HG03175 (cell line): Measurements from ENCODE around the gene KCNQ1.
"Not testable (repeated sequence)": the region's sequence is repeated elsewhere in the genome, so short reads cannot be mapped to it uniquely, and the experiment has no call there.

Source experiments
- ATAC-seq: cut with Tn5 transposase; IDR thresholded peaks from one replicate; pipeline ENCODE4 v1.9.1; 2021; ENCODE audit warnings: mild to moderate bottlenecking, moderate library complexity; ENCODE audit not compliant: unreplicated experiment

KCNQ1 gene

DNA sequence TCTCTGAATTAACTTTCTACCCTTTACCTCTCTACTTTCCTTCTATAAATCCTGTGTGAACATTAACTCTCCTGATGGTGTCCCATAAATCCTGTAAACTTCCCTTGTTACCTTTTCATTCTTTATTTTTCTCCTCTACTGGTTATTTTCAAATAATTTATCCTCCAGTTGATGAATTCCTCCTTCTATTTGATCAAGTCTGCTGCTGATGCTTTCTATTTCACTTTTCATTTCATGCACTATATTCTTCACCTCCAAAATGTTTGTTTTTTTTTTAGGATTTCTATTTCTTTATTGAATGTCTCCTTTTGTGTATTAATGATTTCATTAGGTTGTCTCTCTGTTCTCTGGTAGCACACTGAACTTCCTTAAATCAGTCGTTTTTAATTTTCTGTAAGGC, 186.4 kb downstream of the KCNQ1 start:
- ATAC-seq, result no peak

DNA sequence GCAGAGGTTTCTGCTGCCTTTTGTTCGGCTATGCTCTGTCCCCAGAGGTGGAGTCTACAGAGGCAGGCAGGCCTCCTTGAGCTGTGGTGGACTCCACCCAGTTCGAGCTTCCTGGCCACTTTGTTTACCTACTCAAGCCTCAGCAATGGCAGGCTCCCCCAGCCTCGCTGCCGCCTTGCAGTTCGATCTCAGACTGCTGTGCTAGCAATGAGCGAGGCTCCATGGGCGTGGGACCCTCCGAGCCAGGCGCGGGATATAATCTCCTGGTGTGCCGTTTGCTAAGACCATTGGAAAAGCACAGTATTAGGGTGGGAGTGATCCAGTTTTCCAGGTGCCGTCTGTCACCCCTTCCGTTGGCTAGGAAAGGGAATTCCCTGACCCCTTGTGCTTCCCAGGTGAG, 195.0 kb downstream of the KCNQ1 start:
- not testable (repeated sequence) for ATAC-seq

DNA sequence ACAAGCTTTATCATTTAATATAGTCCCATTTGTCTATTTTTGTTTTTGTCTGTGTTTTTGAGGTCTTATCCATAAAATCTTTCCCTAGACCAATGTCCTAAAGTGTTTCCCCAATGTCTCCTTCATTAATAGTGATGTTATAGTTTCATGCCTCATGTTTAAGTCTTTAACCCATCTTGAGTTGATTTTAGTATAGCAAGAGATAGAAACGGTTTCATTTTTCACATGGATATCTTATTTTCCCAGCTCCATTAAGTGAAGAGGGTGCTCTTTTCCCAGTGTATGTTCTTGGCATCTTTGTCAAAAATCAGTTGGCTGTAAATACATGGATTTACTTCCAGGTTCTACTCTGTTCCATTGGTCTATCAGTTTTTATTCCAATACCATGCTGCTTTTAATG, 196.8 kb downstream of the KCNQ1 start:
- no peak for ATAC-seq

DNA sequence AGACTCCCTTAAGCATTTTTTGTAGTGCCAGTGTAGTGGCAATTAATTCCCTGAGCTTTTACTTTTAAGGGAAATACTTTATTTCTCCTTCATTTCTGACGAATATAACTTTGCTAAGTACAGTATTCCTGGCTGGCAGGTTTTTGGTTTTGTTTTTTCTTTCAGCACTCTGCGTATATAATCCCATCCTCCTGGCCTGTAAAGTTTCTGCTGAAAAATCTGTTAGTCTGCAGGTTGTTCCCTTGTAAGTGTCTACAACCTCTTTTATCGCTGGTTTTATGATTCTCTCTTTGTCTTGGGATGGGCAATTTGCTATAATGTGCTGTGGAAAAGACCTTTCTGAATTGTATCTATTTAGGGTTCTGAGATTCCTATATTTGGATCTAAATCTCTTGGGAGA, 198.9 kb downstream of the KCNQ1 start:
- ATAC-seq, result no peak

DNA sequence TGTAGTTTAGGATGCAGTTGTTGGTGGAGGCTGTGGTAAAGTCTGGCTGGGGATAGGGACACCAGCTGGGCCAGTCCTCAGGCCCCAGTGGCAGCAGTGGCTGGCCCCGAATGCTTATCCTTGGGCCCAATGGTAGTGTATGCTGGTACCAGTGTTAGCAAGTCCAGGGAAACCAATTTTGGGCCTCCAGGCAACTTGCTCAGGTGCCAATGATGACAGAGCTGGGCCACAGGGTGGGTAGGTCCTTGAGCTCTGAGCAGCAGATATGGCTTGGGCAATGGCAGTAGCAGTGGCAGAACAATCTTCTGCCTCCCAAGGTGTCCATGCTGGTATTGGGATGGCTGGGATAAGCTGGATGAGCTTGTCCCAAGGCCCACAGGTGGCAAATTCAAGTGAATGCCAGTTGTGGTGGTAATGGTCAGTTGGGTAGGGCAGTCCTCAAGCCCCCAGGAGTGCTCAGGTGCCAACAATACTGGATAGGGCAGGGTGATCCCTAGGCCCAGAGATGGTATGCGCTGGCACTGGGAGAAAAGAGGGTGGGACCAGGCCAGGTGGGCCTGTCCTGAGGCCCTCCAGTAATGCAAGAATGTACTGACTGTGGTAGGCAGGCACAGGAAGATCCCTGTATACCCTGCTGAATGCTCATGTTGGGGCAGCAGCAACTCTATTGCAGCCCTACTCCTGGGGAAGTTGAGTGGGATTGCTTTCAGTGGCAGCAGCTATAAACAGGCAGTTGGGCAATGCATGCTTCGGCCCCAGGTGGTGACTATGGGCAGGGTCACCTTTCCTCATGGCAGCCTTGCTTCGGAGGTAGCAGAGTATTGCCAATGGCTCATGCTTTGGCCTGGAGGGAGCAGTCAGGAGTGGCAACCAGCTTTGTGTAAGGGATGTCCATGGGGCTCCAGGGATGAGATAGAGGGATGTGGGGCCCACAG, 200.3 kb downstream of the KCNQ1 start:
- no peak for ATAC-seq

DNA sequence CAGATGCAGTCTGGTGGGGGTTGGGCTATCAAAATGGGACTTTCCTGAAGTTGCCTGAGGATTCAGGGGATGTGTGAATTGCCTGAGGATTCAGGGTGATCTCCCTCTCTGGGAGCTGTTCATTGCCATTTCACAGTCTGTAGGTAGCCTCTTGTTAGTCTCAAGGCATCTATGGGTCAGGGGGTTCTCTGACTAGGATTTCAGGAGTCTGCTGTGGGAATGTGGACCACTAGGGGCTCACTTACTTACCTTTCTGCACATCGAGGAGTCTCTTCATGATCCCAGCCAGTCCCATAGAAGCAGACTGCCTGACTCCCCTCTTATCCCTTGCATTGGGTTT, 200.9 kb downstream of the KCNQ1 start:
- no peak for ATAC-seq

DNA sequence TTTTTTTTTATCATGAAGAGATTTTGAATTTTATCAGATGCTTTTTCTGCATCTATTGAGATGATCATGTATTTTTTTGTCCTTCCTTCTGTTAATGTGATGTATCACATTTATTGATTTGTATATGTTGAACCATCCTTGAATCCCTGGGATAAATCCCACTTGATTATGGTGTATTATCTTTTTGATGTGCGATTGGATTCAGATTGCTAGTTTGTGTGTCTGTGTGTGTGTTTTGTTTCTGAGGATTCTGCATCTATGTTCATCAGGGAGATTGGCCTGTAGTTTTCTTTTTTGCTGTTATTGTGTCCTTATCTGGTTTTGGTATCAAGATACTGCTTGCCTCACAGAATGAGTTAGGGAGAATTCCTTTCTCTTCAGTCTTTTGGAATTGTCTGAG, 202.4 kb downstream of the KCNQ1 start:
- ATAC-seq, result no peak

DNA sequence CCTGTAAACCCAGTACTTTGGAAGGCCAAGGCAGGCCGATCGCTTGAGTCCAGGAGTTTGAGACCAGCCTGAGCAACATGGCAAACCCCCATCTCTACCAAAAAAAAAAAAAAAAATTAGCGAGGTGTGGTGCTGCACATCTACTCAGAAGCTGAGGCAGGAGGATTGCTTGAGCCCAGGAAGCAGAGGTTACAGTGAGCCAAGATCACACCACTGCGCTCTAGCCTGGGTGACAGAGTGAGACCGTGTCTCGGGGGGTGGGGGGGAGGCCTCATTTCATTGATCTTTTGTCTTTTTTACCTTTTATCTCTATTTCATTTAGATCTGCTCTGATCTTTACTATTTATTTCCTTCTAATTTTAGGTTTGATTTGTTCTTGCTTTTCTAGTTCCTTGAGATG, 203.1 kb downstream of the KCNQ1 start:
- no peak for ATAC-seq

DNA sequence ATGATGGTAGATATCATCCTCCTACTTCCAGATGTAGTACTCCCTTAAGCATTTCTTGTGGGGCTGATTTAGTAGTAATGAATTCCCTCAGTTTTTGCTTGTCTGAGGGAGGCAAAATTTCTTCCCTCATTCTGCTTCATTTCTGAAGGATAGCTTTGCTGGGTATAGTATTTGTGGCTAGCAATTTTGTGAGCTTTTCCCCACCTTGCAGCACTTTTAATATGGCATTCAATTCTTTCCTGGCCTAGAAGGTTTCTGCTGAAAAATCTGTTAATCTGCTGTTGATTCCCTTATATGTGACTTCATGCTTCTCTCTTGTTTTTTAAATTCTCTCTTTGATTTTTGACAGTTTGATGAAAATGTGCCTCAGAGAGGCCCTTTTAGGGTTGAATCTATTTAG, 204.6 kb downstream of the KCNQ1 start:
- ATAC-seq, result no peak

DNA sequence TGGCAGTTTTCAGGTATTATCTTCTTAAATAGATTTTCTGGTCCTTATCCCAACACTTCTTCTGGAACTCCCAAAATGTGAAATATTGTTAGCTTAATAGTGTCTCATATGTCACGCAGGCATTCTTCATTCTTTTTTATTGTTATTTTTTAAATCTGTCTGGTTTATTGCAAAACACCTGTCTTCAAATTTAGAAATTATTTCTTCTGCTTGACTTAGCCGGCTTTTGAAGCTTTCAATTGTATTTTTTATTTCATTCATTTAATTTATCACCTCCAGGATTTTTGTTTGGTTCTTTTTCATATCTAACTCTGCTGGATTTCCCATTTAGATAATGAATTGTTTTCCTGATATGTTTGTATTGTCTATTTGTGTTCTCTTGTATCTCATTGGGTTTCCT, 205.0 kb downstream of the KCNQ1 start:
- ATAC-seq, result no peak

DNA sequence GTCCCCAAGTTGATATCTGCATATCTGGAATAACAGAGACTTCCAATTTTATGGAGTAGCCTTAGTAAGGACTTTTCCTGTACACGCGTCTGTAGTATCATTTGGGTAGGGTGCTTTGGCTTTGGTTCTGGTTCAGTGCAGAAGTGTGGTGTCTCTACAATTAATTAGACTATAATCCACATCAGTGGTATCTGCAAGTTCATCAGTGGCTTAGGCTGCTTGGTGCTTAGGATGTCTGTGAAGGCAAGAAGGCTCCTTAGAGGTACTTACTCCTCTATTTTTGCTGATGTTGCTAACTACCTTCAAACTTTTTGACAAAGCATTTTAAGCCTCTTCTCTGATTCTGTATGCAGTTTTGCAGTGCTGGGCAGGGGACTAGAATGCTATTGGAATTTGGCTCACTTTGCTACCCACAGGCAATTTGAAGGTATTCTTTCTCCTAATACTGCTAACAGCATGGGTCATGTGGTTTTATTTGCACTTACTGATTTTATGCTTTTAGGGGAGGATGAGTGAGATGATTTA, 205.6 kb downstream of the KCNQ1 start:
- no peak for ATAC-seq

DNA sequence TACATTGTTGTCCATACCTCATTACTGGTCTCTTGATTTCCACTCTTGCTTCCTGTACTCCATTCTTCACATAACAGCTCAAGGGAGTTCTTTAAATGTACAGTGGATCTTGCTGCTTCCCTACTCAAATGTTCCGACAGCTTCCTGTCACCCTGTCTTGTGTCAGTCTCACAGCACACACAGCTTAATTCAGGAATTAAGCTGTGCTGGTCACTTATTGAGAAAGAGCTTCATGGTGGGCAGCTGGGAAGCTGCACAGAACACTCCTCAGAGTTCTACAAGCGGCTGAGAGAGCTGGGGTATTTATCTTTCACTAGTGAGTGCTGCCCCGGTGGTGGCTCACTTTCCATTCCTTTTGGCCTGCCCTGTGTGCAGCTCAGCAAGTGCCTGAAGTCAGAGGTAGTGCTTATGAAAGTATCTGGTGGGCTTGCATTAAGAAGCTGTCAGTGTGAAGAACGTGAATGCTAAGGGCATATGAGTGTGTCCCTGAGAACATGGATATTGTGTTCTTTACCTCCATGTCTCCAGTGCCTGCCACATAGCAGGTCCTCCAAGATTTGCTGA, 206.3 kb downstream of the KCNQ1 start:
- ATAC-seq, result no peak

DNA sequence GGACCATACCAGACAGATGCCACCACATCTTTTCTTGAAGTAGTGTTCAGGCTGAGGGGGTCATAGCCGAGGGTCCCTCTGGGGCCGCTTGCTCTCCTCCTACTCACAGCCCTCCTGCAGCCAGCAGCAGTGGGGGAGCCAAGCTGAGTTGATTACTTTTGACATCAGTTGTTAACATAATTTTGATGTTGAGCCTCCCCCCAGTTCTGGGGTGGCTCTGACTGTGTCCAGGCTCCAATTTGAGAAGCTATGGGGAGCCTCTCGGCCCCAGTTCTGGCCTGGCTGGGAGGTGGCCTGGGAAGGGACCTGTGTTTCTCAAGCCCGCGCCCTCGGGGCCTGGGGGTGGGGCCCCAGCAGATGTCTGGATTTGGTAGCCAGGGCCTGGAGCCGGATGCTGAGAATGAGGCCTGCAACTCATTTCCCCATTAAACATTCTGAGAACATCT, 207.0 kb downstream of the KCNQ1 start:
- ATAC-seq, result no peak

DNA sequence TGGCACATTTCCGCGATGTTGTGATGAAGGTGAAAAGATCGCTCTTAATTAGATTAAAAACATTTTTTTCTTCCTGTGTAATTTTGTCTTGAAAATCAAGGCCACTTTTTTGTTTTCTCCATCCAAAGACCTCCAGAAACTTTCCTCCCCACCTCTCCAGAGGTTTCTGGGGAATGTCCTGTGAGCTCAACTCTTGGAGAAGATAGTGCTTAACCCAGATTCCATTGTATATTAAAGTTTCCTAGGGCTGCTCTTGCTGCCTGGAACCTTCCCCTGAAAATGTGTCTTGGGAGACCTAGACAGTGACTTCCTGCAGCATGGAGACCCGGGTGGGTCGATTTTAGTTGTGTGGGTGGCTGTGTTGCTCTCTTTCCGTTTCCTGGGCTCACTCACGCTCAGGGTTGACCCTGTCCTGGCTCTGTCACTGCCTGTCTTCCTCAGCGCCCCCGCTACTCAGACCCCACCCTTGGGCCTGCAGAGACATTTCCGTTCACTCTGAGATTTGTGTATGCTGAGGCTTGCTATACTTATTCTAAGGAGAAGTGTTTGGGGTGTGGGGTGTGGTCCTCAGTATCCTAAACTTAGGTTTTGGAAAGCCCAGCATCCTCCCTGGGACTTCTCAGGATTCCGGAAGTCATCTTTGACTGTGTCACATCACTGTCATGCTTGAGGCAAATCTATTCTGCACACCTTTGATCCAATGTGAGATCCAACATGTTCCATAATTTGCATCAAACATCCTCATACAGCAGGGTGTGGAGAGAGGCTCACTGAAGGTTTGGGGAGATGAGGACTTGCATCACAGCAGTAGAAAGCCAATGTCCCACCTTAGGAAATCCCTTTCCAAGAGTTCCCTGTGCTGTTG, 207.8 kb downstream of the KCNQ1 start:
- no peak for ATAC-seq

DNA sequence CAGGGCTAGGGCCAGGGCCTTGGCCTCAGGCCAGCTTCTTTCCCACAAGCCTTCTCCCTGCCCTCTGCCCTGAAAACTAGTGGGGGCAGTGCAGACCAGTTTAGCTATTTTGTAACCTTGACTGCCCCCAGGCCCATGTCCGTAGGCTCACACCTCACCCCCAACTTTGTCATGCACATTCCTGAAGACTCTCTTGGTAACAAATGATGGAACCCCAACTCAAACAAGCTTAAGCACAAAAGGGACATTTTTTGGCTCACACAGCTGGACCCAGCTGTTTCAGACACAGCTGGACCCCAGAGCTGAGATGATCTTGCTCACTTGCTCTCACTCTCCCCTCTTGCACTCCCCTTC, 208.4 kb downstream of the KCNQ1 start:
- no peak for ATAC-seq

DNA sequence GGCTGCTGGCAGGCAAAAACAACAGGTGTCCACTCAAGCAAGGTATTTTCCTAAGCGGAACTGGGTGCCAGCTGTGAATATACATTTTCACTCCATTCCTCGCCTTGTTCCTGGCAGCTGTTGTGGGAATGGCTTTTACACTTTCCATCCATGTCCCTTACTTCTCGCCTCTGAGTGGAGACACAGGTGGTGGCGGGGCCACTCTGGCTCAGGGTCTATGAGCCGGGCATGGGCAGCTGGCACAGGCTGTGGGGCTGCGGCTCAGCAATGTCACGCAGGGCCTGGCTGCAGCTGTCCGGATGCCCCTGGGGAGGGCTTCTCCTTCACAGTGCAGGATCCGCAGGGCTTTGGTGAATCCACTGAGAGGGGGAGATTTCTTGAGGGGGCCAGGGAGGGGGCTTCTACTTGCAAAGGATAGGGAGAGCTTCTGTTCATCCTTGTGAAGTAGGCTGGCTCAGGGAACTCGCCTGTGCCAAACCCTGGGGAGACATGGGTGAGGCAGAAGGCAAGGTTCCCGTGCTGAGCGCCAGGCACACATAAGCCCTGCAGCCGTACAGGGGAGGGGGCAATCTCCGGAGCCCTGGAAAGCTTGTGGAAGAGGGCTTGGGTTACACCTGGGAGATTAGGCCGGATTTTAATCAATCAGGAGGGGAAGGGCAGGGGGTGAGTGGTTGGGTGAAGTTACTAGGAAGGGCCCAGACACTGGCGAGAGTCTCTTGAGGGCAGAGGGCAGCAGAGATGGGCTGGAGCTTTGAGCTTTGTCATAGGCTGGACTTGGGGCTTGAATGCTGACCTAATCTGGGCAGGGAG, 209.3 kb downstream of the KCNQ1 start:
- ATAC-seq, result no peak

DNA sequence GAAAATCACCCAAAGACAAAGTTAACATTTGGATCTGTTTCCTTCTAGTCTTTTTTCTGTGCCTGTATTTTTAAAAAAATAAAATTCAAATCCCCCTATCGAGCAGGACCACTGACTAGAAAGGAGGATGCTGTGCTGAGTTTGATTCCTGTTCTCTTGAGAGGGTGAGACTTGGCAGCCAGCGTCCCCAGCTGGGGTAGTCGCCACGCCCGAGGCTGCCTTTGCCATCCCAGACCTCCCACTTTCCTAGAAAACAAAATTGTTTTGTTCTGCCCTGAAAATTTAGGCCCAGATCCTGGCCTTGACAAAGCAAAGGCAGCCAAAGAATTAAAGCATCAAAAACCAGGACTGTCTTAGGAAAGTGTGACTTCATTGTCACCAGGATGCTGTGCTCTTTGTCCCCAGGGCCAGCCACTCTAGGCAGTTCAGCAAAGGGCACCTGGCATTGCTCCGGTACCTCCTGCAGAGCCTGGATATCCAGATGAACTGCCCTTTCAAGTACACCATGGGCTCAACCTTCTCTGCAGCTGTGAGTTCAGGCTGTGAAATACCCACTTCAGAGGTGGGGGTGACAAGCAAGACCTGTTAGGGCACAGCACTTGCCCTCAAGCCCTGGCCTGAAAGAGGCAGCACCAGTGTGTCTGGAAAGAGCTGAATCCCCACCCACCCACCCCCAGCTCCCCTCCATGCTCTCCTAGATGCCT, 210.4 kb downstream of the KCNQ1 start:
- ATAC-seq, result no peak

DNA sequence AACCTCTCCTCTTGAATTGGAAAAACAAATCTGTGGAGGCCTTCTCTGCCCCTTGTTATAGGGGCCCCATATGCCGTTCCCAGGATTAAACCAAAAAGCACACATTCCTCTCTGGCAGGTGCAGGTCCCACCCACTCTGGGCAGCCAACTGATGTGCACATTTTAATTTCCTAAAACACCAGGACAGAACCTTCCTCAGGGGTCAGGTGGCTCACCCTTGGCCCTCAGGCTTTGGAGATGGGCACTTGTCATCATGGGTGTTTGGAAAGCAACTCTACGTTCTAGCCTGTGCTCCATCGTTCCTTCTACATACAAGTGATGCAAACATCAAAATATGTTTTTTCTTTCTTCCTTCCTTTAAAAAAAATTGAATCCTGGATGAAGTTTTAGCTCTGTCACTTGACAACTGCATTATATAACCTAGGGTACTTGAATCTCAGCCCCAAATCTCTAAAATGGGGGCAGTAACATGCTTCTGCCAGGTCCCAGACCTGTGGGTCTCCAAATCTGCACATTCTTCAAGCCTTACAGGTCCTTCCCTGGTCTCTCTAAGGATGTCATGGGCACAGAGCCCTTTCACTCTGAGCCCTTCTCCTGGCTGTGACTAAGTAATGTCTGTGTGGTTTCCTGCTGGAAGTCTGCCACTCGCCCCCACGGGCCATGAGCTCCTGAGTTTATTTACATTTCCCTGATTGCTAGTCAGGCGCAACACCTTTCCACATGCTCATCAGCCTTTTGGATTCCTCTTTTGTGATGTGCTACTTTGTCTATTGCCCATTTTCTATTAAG, 211.2 kb downstream of the KCNQ1 start:
- ATAC-seq, result no peak

DNA sequence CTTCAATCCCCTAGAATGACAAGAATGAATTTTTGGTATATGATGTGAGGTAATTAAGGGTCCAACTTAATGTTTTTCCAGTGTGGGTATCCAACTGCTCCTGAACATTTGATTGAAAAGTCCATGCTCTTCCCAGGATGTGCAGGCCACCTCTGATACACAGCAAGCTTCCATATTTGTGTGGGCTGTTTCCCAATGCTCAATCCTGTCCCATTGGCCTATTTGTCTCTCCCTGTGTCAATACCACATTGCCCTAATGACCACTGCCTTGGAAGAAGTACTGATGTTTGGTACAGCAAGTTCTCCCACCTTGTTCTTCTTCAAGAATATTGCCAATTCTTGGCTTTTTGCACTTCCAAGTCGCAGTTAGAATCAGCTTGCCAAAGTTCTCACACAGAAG, 212.1 kb downstream of the KCNQ1 start:
- no peak for ATAC-seq
